Activated naive CD8-positive, alpha-beta T cell treated with anti-CD3 and anti-CD28 coated beads, Interleukin-2, amount 50 U/mL, for 16 hours (primary cell): ENCODE data around the gene INSR.
"Not testable (repeated sequence)": the region's sequence is repeated elsewhere in the genome, so short reads cannot be mapped to it uniquely, and the experiment has no call there.

Experiments
- DNase-seq: peaks from one replicate; pipeline ENCODE4 v3.0.0-alpha.2; 2020; ENCODE audit warnings: low read depth, low spot score

Gene INSR

DNA sequence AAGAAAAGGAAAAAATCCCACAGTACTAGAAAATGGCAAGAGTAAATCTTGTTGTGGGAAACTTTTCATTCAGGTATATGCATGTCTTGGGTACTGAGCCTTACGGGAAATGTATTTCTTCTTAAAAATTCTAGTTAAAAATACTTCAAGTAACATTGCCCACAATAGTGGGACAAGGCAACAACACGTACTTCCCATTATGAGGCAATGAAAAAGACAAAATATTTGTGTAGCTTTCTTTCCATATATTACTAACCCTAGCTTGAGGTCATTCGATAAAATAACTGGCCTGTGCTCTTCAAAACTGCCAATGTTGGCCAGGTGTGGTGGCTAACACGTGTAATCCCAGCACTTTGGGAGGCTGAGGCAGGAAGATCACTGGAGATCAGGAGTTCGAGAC lies 99.2 kb downstream of the INSR start:
- DNase-seq = no peak

GRCh38 chr19:7194566-7194965 lies 99.6 kb downstream of the INSR start:
- DNase-seq = no peak

DNA sequence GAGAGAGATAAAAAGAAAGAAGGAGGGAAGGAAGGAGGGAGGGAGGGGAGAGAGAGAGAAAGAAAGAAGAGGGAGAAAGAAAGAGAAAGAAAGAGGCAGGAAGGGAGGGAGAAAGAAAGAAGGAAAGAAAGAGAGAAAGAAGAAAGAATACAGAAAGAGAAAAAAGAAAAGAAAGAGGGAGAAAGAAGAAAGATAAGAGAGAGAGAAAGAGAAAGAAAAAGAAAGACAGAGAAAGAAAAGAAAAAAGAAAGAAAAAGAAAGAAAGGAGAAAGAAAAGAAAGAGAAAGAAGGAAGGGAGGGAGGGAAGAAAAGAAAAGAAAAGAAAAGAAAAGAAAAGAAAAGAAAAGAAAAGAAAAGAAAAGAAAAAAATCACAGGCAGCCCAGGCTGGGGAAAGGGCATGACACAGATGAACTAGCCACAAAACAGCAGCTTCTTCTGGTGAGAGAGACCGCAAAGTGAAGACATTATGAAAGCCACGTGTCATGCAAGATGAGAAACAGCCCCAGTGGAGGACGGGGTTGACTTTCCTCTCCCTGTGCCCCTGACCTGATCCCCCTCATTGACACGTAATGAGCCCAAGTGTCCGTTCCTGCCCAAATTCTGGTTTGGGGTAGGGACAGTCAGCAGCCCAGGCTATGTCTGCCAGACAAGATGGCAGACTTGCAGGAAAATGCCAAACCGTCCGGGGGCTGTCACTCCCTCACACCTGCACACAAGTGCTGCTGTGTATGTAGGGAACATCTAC lies 102.1 kb downstream of the INSR start:
- DNase-seq = no peak

GRCh38 chr19:7188698-7189629 lies 105.2 kb downstream of the INSR start:
- no peak for DNase-seq

GRCh38 chr19:7187605-7188339 lies 106.4 kb downstream of the INSR start:
- no peak for DNase-seq

- DNase-seq = no peak
Measured at GRCh38 chr19:7182489-7182888, 111.7 kb downstream of the INSR start.

DNA sequence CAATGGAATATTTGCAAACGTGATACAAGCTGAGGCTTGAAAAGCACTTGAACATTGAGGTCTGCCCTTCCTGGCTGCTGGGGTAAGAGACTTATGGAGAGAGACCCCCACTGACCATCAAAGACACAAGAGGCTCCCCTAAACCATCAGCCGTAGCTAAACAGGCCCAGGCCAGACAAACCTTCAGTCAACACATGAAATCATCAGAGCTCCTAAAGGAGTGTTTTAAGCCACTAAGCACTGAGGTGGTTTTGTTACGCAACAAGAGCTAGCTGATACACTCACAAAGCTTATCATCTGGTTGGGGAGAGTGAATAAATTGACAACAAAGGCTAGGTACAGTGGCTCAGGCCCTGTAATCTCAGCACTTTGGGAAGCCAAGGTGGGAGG lies 114.3 kb downstream of the INSR start:
- no peak for DNase-seq

- no peak for DNase-seq
Measured at GRCh38 chr19:7177926-7178325, 116.3 kb downstream of the INSR start.

GRCh38 chr19:7176792-7177191 lies 117.4 kb downstream of the INSR start:
- DNase-seq = no peak

GRCh38 chr19:7172794-7173193 lies 121.4 kb downstream of the INSR start:
- no peak for DNase-seq

- no peak for DNase-seq
Measured at GRCh38 chr19:7170983-7171382, 123.2 kb downstream of the INSR start.

- DNase-seq = no peak
Measured at GRCh38 chr19:7168941-7169340, 125.3 kb downstream of the INSR start.

- DNase-seq = no peak
Measured at GRCh38 chr19:7161292-7161691, 132.9 kb downstream of the INSR start.

GRCh38 chr19:7159105-7159933 lies 134.9 kb downstream of the INSR start:
- no peak for DNase-seq

- no peak for DNase-seq
Measured at GRCh38 chr19:7153022-7153421, 141.2 kb downstream of the INSR start.

GRCh38 chr19:7152568-7152967 lies 141.6 kb downstream of the INSR start:
- no peak for DNase-seq

DNA sequence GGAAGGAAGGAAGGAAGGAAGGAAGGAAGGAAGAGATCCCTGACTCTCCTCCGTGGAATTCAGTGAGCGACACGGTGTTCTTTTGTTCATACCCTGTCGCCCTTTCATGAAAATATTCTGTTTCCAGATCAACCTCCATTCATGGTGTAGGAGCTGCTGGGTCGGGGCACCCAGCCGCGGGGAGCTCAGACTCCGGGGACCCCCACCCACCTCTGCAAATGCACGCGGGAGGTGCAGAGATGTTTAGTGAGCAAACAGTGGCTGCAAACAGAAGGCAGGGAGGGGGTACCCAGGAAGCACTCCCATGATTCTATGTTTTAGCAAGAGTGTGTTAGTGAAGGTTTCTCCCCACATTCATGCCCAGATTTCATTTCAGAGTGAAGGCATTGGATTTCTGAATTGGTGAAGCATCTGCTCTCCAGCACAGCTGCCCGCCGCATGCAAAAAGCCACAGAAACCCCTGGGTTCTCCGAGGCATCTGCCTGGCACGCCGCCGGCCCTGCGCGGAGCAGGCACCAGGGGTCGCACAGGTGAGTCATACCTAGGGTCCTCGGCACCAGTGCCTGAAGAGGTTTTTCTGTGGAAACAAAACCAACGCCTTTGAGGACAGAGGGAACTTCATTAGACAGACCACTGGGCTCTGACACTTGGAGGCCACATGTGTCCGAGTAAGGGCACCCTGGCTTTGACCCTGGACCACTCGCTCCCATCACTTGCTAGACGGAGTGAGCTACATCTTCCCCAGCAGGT lies 144.1 kb downstream of the INSR start:
- DNase-seq = no peak

DNA sequence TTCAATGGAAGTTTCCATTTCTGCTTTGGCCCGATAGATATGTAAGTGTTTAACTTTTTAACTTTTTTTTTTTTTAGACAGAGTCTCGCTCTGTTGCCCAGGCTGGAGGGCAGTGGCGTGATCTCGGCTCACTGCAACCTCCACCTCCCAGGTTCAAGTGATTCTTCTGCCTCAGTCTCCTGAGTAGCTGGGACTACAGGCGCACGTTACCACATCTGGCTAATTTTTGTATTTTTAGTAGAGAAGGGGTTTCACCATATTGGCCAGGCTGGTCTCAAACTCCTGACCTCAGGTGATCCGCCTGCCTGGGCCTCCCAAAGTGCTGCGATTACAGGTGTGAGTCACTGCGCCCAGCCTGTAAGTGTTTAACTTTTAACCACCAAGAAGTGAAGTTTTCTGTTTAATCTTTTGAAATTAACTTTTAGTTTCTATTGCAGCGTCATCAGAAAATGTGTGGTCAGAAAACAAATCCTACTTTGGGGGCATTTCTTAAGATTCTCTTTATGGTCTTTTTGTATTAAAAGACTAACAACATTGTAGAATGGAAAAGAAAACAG lies 147.0 kb downstream of the INSR start:
- DNase-seq = not testable (repeated sequence)

DNA sequence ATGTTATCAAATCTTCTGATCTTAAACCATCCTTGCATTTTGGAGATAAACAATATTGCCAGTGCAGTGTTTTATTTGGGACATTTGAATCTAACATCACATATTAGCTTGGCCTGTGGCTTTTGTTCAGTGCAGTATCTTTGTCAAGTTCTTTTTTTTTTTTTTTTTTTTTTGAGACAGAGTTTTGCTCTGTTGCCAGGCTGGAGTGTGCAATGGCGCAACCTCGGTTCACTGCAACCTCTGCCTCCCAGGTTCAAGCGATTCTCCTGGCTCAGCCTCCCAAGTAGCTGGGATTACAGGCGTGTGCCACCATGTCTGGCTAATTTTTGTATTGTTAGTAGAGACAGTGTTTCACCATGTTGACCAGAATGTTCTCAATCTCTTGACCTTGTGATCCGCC lies 148.1 kb downstream of the INSR start:
- not testable (repeated sequence) for DNase-seq

DNA sequence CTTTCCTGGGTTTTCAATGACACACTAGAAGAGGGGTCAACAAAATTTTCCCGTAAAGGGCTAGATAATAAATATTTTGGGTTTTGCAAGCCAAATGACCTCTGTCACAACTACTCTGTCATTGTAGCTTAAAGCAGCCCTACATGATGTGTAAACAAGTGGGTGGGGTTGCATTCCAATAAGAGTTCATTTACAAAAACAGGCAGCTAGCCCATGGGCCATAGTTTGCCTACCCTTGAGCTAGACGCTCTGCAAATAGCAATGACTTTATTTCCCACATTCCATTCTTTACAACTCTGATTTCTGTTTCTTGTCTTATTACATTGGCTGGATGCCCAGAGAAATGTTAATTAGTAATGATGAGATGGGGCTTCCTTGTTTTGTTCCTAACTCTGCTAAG lies 148.7 kb downstream of the INSR start:
- DNase-seq = no peak
